Measurements from ENCODE around the gene IL21R.

Gene IL21R

GRCh38 chr16:27402569-27402963 lies 592 bp downstream of the IL21R start:
- TF ChIP-seq ZNF776 (tag by site-specific recombination; IDR thresholded peaks at IDR 0.05; ENCODE audit: borderline replicate concordance) (no peak), KLF17 (tag by site-specific recombination; IDR thresholded peaks at IDR 0.05) (no peak), YY1 (tag by site-specific recombination; IDR thresholded peaks at IDR 0.05) (no peak), ZBTB20 (tag by site-specific recombination; IDR thresholded peaks at IDR 0.05) (no peak), ELK4 (IDR thresholded peaks at IDR 0.05; ENCODE audit: borderline replicate concordance, low read depth, low read length) (no peak), TCF7L2 (IDR thresholded peaks at IDR 0.05; ENCODE audit: borderline replicate concordance, low read depth, low read length) (no peak), ZNF555 (tag by site-specific recombination; conservative IDR thresholded peaks at IDR 0.05) (no peak), ZNF670 (tag by site-specific recombination; IDR thresholded peaks at IDR 0.05; ENCODE audit: low read depth) (no peak), HOXC10 (CRISPR knock-in tag; IDR thresholded peaks at IDR 0.05) (no peak), ZSCAN16 (tag by site-specific recombination; IDR thresholded peaks at IDR 0.05) (no peak), EGR2 (tag by site-specific recombination; IDR thresholded peaks at IDR 0.05; ENCODE audit: low read depth) (no peak), ZNF830 (tag by site-specific recombination; IDR thresholded peaks at IDR 0.05; ENCODE audit: low read depth) (no peak), ZNF426 (tag by site-specific recombination; IDR thresholded peaks at IDR 0.05) (no peak)
- H3K4me3 ChIP-seq (ENCODE audit: low read depth, low read length): no peak overlapping the region
- ChIA-PET CTCF (no interaction called here), POLR2A (no interaction called here)
- no peaks in the 10 kb centered on the region for H3K9me3 ChIP-seq (ENCODE audit: control insufficient read depth, insufficient read depth, low read depth, low read length)
- H3K27ac ChIP-seq (ENCODE audit: extremely low read depth, low read depth, low read length): no peak overlapping the region
- no peaks in the 10 kb centered on the region for H3K36me3 ChIP-seq (ENCODE audit: control insufficient read depth in 2 of 2, insufficient read depth in 1 of 2, low read length in 2 of 2)
- no peaks in the 10 kb centered on the region for H3K4me1 ChIP-seq (ENCODE audit: control insufficient read depth, insufficient read depth, low read length)

GRCh38 chr16:27402964-27403600 lies 1.1 kb downstream of the IL21R start:
- H3K4me3 ChIP-seq (ENCODE audit: low read depth, low read length): no peak overlapping the region
- H3K36me3 ChIP-seq (ENCODE audit: control insufficient read depth in 2 of 2, insufficient read depth in 1 of 2, low read length in 2 of 2): no peaks in the 10 kb centered on the region
- H3K9me3 ChIP-seq (ENCODE audit: control insufficient read depth, insufficient read depth, low read depth, low read length): no peaks in the 10 kb centered on the region
- ChIA-PET CTCF (no interaction called here), POLR2A (no interaction called here)
- H3K27ac ChIP-seq (ENCODE audit: extremely low read depth, low read depth, low read length): no peak overlapping the region
- H3K4me1 ChIP-seq (ENCODE audit: control insufficient read depth, insufficient read depth, low read length): no peaks in the 10 kb centered on the region
- TF ChIP-seq GLIS2 (tag by site-specific recombination; IDR thresholded peaks at IDR 0.05) (no peak), ZNF518A (tag by site-specific recombination; conservative IDR thresholded peaks at IDR 0.05; ENCODE audit: low read depth) (no peak), SP2 (tag by site-specific recombination; IDR thresholded peaks at IDR 0.05) (no peak), ZNF302 (tag by site-specific recombination; IDR thresholded peaks at IDR 0.05; ENCODE audit: low read depth) (no peak), ZNF501 (tag by site-specific recombination; IDR thresholded peaks at IDR 0.05) (no peak), ZNF529 (tag by site-specific recombination; IDR thresholded peaks at IDR 0.05; ENCODE audit: insufficient replicate concordance) (no peak), REST (tag by site-specific recombination; IDR thresholded peaks at IDR 0.05) (no peak), ZNF354C (tag by site-specific recombination; IDR thresholded peaks at IDR 0.05; ENCODE audit: borderline replicate concordance, low read depth) (no peak), ZNF174 (tag by site-specific recombination; IDR thresholded peaks at IDR 0.05) (no peak), ZNF555 (tag by site-specific recombination; conservative IDR thresholded peaks at IDR 0.05) (no peak), ZEB2 (tag by site-specific recombination; IDR thresholded peaks at IDR 0.05) (no peak), ZNF211 (tag by site-specific recombination; IDR thresholded peaks at IDR 0.05; ENCODE audit: low read depth) (no peak), ZNF121 (tag by site-specific recombination; IDR thresholded peaks at IDR 0.05) (no peak), ZIC2 (tag by site-specific recombination; IDR thresholded peaks at IDR 0.05) (no peak)

Data from HEK293 (cell line).